ENCODE data around the gene MRTFA.

Gene MRTFA

GRCh38 chr22:40376149-40376548 is 260.4 kb downstream of the MRTFA start:
- DNase-seq = no peak

- no peak for DNase-seq
These were observed 262.0 kb downstream of the MRTFA start for GRCh38 chr22:40374567-40374966.

- no peak for DNase-seq
These were observed 267.7 kb downstream of the MRTFA start for GRCh38 chr22:40368836-40369235.

- no peak for DNase-seq
These were observed 268.5 kb downstream of the MRTFA start for GRCh38 chr22:40368016-40368415.

GRCh38 chr22:40367342-40367741 is 269.2 kb downstream of the MRTFA start:
- DNase-seq = no peak

- no peak for DNase-seq
These were observed 270.5 kb downstream of the MRTFA start for GRCh38 chr22:40366068-40366467.

GRCh38 chr22:40364431-40364830 is 272.1 kb downstream of the MRTFA start:
- DNase-seq = no peak

GRCh38 chr22:40363059-40363458 is 273.5 kb downstream of the MRTFA start:
- DNase-seq = no peak

- no peak for DNase-seq
These were observed 275.4 kb downstream of the MRTFA start for GRCh38 chr22:40361100-40361499.

All from cerebellar nuclear complex (tissue), 1 donor.